Liver (tissue), 3 donors: Measurements from ENCODE around the gene FTCD.

Source experiments
- RAD21 ChIP-seq, 2 donors: IDR thresholded peaks; 2 replicates each; pipeline ENCODE4 v1.6.1; 2016; ENCODE audit warnings: antibody characterized with exemption in 2 of 2, mild to moderate bottlenecking in 2 of 2
- YY1 ChIP-seq: IDR thresholded peaks from 2 replicates; pipeline ENCODE4 v1.6.1; 2016; ENCODE audit warnings: antibody characterized with exemption, mild to moderate bottlenecking
- TF ChIP-seq, protein P1 (sequence below): fragments of 150-350 bp; IDR thresholded peaks from 2 replicates; pipeline ENCODE4 v1.5.1; 2017; ENCODE audit warnings: improper control_type of control experiment, low read depth, low read length; ENCODE audit not compliant: missing input control
- TF ChIP-seq, protein P2 (sequence below): IDR thresholded peaks from 2 replicates; pipeline ENCODE4 v1.6.1; 2016; ENCODE audit warnings: antibody characterized with exemption
- donor health status: healthy.
- donor health status: healthy.

DNA sequence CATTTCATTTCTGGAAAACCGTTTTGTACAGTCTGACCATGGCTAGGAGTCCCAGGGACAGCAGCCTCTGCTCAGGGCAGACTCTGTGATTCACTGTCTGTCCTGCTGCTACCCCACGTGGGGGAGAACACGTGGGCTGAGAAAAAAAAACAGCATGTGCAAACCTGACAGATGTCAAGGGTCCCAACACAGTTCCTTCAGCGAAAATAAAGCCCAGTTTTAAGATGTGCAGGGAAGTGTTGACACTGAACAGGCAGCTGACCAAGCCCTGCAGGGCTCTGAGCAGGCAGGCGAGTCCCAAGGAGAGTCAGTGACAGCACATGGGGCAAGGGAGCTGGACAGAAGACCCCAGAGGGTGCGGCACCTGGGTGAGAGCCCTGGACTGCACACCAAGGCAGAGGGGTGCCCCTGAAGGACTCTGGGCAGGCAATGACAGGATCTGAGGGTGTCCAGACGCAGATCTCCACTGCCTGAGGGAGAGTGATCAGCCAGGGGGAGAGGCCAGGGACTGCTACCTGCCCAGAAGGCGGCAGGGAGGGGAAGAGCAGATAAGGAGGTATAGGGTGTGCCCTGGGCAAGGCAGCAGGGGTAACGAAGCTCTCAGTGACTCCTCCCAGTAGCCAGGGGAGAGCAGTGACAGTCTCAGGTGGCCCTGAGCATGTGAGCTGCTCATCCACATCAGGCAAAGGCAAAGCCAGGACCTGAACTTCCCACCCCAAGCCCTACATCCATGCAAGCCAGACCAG, 34.0 kb upstream of the FTCD start:
- TF ChIP-seq RAD21 (IDR thresholded peaks at IDR 0.05): no peak
- TF ChIP-seq, protein P1, sequence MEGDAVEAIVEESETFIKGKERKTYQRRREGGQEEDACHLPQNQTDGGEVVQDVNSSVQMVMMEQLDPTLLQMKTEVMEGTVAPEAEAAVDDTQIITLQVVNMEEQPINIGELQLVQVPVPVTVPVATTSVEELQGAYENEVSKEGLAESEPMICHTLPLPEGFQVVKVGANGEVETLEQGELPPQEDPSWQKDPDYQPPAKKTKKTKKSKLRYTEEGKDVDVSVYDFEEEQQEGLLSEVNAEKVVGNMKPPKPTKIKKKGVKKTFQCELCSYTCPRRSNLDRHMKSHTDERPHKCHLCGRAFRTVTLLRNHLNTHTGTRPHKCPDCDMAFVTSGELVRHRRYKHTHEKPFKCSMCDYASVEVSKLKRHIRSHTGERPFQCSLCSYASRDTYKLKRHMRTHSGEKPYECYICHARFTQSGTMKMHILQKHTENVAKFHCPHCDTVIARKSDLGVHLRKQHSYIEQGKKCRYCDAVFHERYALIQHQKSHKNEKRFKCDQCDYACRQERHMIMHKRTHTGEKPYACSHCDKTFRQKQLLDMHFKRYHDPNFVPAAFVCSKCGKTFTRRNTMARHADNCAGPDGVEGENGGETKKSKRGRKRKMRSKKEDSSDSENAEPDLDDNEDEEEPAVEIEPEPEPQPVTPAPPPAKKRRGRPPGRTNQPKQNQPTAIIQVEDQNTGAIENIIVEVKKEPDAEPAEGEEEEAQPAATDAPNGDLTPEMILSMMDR: no peak
- TF ChIP-seq, protein P2, sequence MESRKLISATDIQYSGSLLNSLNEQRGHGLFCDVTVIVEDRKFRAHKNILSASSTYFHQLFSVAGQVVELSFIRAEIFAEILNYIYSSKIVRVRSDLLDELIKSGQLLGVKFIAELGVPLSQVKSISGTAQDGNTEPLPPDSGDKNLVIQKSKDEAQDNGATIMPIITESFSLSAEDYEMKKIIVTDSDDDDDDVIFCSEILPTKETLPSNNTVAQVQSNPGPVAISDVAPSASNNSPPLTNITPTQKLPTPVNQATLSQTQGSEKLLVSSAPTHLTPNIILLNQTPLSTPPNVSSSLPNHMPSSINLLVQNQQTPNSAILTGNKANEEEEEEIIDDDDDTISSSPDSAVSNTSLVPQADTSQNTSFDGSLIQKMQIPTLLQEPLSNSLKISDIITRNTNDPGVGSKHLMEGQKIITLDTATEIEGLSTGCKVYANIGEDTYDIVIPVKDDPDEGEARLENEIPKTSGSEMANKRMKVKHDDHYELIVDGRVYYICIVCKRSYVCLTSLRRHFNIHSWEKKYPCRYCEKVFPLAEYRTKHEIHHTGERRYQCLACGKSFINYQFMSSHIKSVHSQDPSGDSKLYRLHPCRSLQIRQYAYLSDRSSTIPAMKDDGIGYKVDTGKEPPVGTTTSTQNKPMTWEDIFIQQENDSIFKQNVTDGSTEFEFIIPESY: no peak
- TF ChIP-seq YY1: no peak
